RWPE1 (cell line): Measurements from ENCODE around the gene GPR137B.
A peak's percentile ranks its signal among the peaks of the same experiment; 100 is the strongest.

Source experiments
- CTCF ChIA-PET: fragments of 350-600 bp; sonication (Branson Sonifier 250); formaldehyde crosslinking; extraction: SDS; loops from one replicate; lab custom pipeline; 2021; lab: Yijun Ruan, JAX
- POLR2A ChIA-PET: fragments of 400-600 bp; formaldehyde crosslinking; extraction: SDS; loops from one replicate; lab custom pipeline; 2020; ENCODE audit warnings: antibody characterized with exemption; ENCODE audit not compliant: low non-redundant PET; lab: Yijun Ruan, JAX
- DNase-seq: peaks from one replicate; pipeline ENCODE4 v3.0.0; 2012; ENCODE audit warnings: low spot score
- H3K27ac ChIP-seq: fragments of 450-650 bp; 2 replicates; pipeline ENCODE4 v1.5.1; 2017
- TF ChIP-seq, protein P1 (sequence below): fragments of 450-650 bp; conservative IDR thresholded peaks from 2 replicates; pipeline ENCODE4 v1.5.1; 2017; ENCODE audit warnings: low read depth, mild to moderate bottlenecking

GPR137B gene

GRCh38 chr1:236140705-236141446, 1.5 kb upstream of the GPR137B start:
- POLR2A ChIA-PET = no interaction called here
- CTCF ChIA-PET = interaction anchor here (0.7 kb wide), 1 partner anchor 30 kb away, joined by 3 read pairs; no protein-coding TSS in a partner anchor
- DNase-seq = peak; percentile 4
- TF ChIP-seq, protein P1, sequence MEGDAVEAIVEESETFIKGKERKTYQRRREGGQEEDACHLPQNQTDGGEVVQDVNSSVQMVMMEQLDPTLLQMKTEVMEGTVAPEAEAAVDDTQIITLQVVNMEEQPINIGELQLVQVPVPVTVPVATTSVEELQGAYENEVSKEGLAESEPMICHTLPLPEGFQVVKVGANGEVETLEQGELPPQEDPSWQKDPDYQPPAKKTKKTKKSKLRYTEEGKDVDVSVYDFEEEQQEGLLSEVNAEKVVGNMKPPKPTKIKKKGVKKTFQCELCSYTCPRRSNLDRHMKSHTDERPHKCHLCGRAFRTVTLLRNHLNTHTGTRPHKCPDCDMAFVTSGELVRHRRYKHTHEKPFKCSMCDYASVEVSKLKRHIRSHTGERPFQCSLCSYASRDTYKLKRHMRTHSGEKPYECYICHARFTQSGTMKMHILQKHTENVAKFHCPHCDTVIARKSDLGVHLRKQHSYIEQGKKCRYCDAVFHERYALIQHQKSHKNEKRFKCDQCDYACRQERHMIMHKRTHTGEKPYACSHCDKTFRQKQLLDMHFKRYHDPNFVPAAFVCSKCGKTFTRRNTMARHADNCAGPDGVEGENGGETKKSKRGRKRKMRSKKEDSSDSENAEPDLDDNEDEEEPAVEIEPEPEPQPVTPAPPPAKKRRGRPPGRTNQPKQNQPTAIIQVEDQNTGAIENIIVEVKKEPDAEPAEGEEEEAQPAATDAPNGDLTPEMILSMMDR = no peak
- no peak overlapping the region; the same call in 1 of the 2 replicates for H3K27ac ChIP-seq

DNA sequence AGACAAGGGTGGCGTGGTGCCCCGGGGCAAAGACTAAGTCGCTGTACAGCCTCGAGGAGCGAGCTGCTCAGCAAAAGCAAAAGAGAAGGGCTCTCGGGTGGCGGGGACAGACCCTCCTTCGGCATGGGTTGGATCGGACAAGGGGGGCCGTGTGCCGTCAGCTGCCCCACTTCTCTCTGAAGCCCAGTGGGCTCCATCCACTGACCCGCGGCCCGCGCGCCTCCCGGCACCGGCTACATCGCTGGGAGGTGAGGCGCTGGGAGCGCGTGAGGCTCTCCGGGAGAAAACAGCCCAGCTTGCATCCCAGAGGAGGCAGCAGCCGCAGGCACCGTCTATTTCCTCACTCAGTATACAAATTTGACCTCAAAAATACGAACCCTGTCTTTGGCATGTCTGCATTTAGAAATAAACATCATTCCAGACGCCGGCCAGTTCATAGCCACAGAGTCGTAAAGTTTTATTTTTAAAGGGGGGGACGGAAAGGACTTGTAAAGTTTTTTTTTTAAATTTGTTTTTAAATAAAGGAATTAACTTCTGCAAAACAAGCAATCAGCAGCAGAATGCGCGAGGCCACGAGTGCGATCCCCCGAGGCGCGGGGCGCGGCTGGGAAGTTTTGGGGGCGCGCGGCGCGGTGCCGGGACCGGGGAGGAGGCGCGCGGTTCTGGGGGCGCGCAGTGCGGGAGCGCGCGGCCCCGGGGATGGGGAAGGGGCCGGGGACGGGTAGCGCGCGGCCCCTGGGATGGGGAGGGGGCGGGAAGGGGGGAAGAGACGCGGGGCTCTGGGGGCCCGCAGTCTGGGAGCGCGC, 689 bp upstream of the GPR137B start:
- TF ChIP-seq, protein P1 = no peak
- CTCF ChIA-PET = no interaction called here
- peak; percentile 50 for DNase-seq
- POLR2A ChIA-PET = no interaction called here
- peak overlapping the region; percentile 70; the same call in 1 of the 2 replicates for H3K27ac ChIP-seq

GRCh38 chr1:236143104-236143948, 987 bp downstream of the GPR137B start:
- ChIA-PET POLR2A (no interaction called here), CTCF (interaction anchor here (0.6 kb wide), 1 partner anchor 13 kb away, joined by 4 read pairs; no protein-coding TSS in a partner anchor)
- peak; percentile 46 for DNase-seq

DNA sequence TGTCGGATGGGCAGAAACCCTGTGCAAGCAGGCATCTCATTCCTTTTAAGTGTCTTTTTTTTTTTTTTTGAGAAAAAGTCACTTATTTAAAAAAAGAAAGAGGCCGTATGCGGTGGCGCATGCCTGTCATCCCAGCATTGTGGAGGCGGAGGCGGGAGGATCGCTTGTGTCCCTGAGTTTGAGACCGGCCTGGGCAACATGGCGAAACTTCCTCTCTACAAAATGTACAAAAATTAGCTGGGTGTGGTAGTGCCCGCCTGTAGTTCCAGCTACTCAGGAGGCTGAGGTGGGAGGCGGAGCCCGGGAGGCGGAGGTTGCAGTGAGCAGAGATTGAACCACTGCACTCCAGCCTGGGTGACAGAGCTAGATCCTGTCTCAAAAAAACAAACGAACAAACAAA, 1.7 kb downstream of the GPR137B start:
- TF ChIP-seq, protein P1 = no peak
- no peak for DNase-seq
- H3K27ac ChIP-seq = no peak overlapping the region
- POLR2A ChIA-PET = no interaction called here
- CTCF ChIA-PET = no interaction called here

More at GRCh38 chr1:236143104-236143948, 987 bp downstream of the GPR137B start:
- peak overlapping the region; percentile 70 for H3K27ac ChIP-seq
- TF ChIP-seq, protein P1 = no peak

GRCh38 chr1:236144446-236145150, 2.3 kb downstream of the GPR137B start:
- POLR2A ChIA-PET = no interaction called here
- CTCF ChIA-PET = interaction anchor here (0.7 kb wide), 1 partner anchor 66 kb away, joined by 3 read pairs; no protein-coding TSS in a partner anchor
- TF ChIP-seq, protein P1 = no peak
- no peak overlapping the region for H3K27ac ChIP-seq
- DNase-seq = no peak
